SK-N-SH (cell line): Measurements from ENCODE around the gene ATP5PD. TPM values are rescaled to one million over a fixed set of nuclear protein-coding genes. Genes with fewer than 3 reads are reported as not detected.
"Not testable (repeated sequence)": the region's sequence is repeated elsewhere in the genome, so short reads cannot be mapped to it uniquely, and the experiment has no call there.

Experiments used
- CTCF ChIA-PET: fragments of 300-600, 350-600 bp; formaldehyde crosslinking; extraction: SDS; loops from one replicate; lab custom pipeline; 2021; lab: Yijun Ruan, JAX
- POLR2A ChIA-PET: fragments of 350-600 bp; sonication (Branson Sonifier 250); formaldehyde crosslinking; extraction: SDS; loops from one replicate; lab custom pipeline; 2020; ENCODE audit warnings: antibody characterized with exemption, inconsistent platforms; lab: Yijun Ruan, JAX
- DNase-seq: peaks from one replicate; pipeline ENCODE4 v3.0.0; 2012
- H2AFZ ChIP-seq: fragments of 200-600 bp; sonication (generic); 2 replicates; pipeline ENCODE4 v1.8.1; 2016; ENCODE audit warnings: antibody characterized with exemption, mild to moderate bottlenecking, low read depth
- H3F3A ChIP-seq: fragments of 200-600 bp; sonication (generic); replicated peaks from 2 replicates; pipeline ENCODE3; 2016; ENCODE audit warnings: antibody characterized with exemption, mild to moderate bottlenecking; ENCODE audit not compliant: insufficient read depth
- H3K27ac ChIP-seq, 2 experiments: fragments of 200-500 bp in 1 of 2; fragments of 200-600 bp in 1 of 2; sonication (Bioruptor generic) in 1 of 2; sonication (generic), shearing (Covaris generic) in 1 of 2; 2 replicates each; pipeline versions ENCODE4 v1.5.1 to v1.6.1; 2014 to 2016; ENCODE audit warnings: low read depth in 2 of 2, inconsistent platforms in 1 of 2, low read length in 1 of 2, mild to moderate bottlenecking in 1 of 2, mixed read lengths in 1 of 2
- H3K27me3 ChIP-seq: fragments of 200-600 bp; sonication (generic), shearing (Covaris generic); 2 replicates; pipeline ENCODE4 v1.6.1; 2016; ENCODE audit warnings: mixed run types; ENCODE audit not compliant: insufficient read depth
- H3K36me3 ChIP-seq, 2 experiments: fragments of 200-500 bp in 1 of 2; fragments of 200-600 bp in 1 of 2; sonication (Bioruptor generic) in 1 of 2; sonication (generic) in 1 of 2; replicated peaks in 1 of 2; 2 replicates each; pipeline versions ENCODE3 to v1.5.1; 2014 to 2016; ENCODE audit warnings: low read length in 1 of 2, mild to moderate bottlenecking in 1 of 2; ENCODE audit not compliant: insufficient read depth in 2 of 2, control insufficient read depth in 1 of 2
- H3K4me1 ChIP-seq, 2 experiments: fragments of 200-500 bp in 1 of 2; fragments of 200-600 bp in 1 of 2; sonication (Bioruptor generic) in 1 of 2; sonication (generic), shearing (Covaris generic) in 1 of 2; 2 replicates each; pipeline versions ENCODE4 v1.5.1 to v1.6.1; 2014 to 2016; ENCODE audit warnings: low read depth in 1 of 2, low read length in 1 of 2, mixed run types in 1 of 2; ENCODE audit not compliant: insufficient read depth in 2 of 2, control insufficient read depth in 1 of 2
- H3K4me2 ChIP-seq: fragments of 200-600 bp; sonication (generic), shearing (Covaris generic); 2 replicates; pipeline ENCODE4 v1.6.1; 2017; ENCODE audit warnings: mixed run types
- H3K4me3 ChIP-seq, 2 experiments: fragments of 200-500 bp in 1 of 2; fragments of 200-600 bp in 1 of 2; sonication (Bioruptor generic) in 1 of 2; sonication (generic), shearing (Covaris generic) in 1 of 2; 2 replicates each; pipeline versions ENCODE4 v1.5.1 to v1.8.1; 2014 to 2016; ENCODE audit warnings: low read depth in 2 of 2, inconsistent platforms in 1 of 2, low read length in 1 of 2, mild to moderate bottlenecking in 1 of 2, mixed read lengths in 1 of 2, moderate library complexity in 1 of 2
- H3K79me2 ChIP-seq: fragments of 200-600 bp; sonication (generic); 2 replicates; pipeline ENCODE4 v1.8.1; 2017; ENCODE audit warnings: mild to moderate bottlenecking; ENCODE audit not compliant: insufficient read depth
- H3K9ac ChIP-seq: fragments of 200-600 bp; sonication (generic); 2 replicates; pipeline ENCODE4 v1.6.1; 2017; ENCODE audit warnings: mixed run types
- H3K9me2 ChIP-seq: fragments of 200-600 bp; sonication (generic); 2 replicates; pipeline ENCODE4 v1.6.1; 2017; ENCODE audit warnings: mixed run types
- H3K9me3 ChIP-seq: fragments of 200-600 bp; sonication (generic); 2 replicates; pipeline ENCODE4 v1.6.1; 2017; ENCODE audit warnings: mixed run types, mild to moderate bottlenecking, moderate library complexity
- H4K20me1 ChIP-seq: fragments of 200-600 bp; sonication (generic); 2 replicates; pipeline ENCODE4 v1.6.1; 2017; ENCODE audit warnings: mild to moderate bottlenecking, mixed run types; ENCODE audit not compliant: insufficient read depth
- EZH2phosphoT487 ChIP-seq: fragments of 200-600 bp; sonication (generic); IDR thresholded peaks from 2 replicates; pipeline ENCODE4 v1.6.1; 2017; ENCODE audit warnings: low read depth, mixed run types, mild to moderate bottlenecking, antibody characterized with exemption, moderate library complexity, borderline replicate concordance
- IRF3 ChIP-seq: fragments of 150-350 bp; IDR thresholded peaks from 2 replicates; pipeline ENCODE4 v1.6.1; 2016; ENCODE audit warnings: mild to moderate bottlenecking, low read depth, low read length
- MEF2A ChIP-seq: IDR thresholded peaks from 2 replicates; pipeline ENCODE4 v1.4.0; 2012; ENCODE audit warnings: low read depth, borderline replicate concordance
- MXI1 ChIP-seq: IDR thresholded peaks from 2 replicates; pipeline ENCODE4 v1.6.1; 2012; ENCODE audit warnings: mild to moderate bottlenecking, low read depth, low read length, improper control_type of control experiment
- NFIC ChIP-seq: IDR thresholded peaks from 2 replicates; pipeline ENCODE4 v1.4.0; 2012; ENCODE audit warnings: borderline replicate concordance
- REST ChIP-seq: IDR thresholded peaks from 2 replicates; pipeline ENCODE4 v1.6.1; 2012; ENCODE audit warnings: mild to moderate bottlenecking, low read depth, low read length, moderate library complexity
- USF2 ChIP-seq: fragments of 150-350 bp; IDR thresholded peaks from 2 replicates; pipeline ENCODE4 v1.6.1; 2017; ENCODE audit warnings: antibody characterized with exemption, low read length, low read depth, borderline replicate concordance
- ZBTB33 ChIP-seq: IDR thresholded peaks from 2 replicates; pipeline ENCODE4 v1.4.0; 2012; ENCODE audit warnings: low read depth, borderline replicate concordance
- WGBS: methylation state at CpG from one replicate; pipeline ENCODE4 v1.1.6; 2017; ENCODE audit warnings: low lambda C conversion rate; 5-methylcytosine and 5-hydroxymethylcytosine counted together
- polyA plus RNA-seq, 3 experiments: library from polyadenylated mRNA; depleted of rRNA; stranded (reverse); fragments of >200 nt; gene quantifications; 2 replicates each; pipeline ENCODE4 v1.2.3, GENCODE V29; 2012

The ATP5PD gene
- polyA plus RNA-seq, 1 of the 3 experiments (the other 2 are of a cell fraction), result 354 TPM

GRCh38 chr17:75044716-75045115, 2.1 kb downstream of the ATP5PD start:
- TF ChIP-seq MEF2A (no peak), EZH2phosphoT487 (no peak)
- TF ChIP-seq, all 33 proteins: peak for 0
- no peaks in the 10 kb centered on the region for H3K27me3 ChIP-seq
- no peaks in the 10 kb centered on the region for H3K9me3 ChIP-seq
- peaks cover 8% of the 10 kb centered on the region for H3F3A ChIP-seq
- CTCF ChIA-PET, result no interaction called here
- H2AFZ ChIP-seq, result no peak overlapping the region
- H4K20me1 ChIP-seq, result no peaks in the 10 kb centered on the region
- peaks cover 24 to 27% of the 10 kb centered on the region in 2 experiments for H3K36me3 ChIP-seq
- WGBS, result 95% methylated on average over 7 of the region's 7 CpGs
- H3K27ac ChIP-seq, result no peak overlapping the region
- H3K4me1 ChIP-seq, result peaks cover 7 to 15% of the 10 kb centered on the region in 2 experiments; a peak in 2 of 4 replicates
- no peak overlapping the region for H3K4me2 ChIP-seq
- H3K79me2 ChIP-seq, result peaks cover 61% of the 10 kb centered on the region
- no peak for DNase-seq
- POLR2A ChIA-PET, result interaction anchor here (0.6 kb wide), 1 partner anchor 109 kb away, joined by 3 read pairs; no protein-coding TSS in a partner anchor
- no peak overlapping the region for H3K4me3 ChIP-seq
- H3K9me2 ChIP-seq, result no peaks in the 10 kb centered on the region
- H3K9ac ChIP-seq, result no peak overlapping the region

GRCh38 chr17:75043789-75044188, 3.0 kb downstream of the ATP5PD start:
- DNase-seq, result not testable (repeated sequence)
- POLR2A ChIA-PET, result interaction anchor here (1.2 kb wide), 1 partner anchor 31 kb away, joined by 3 read pairs; the partner anchor contains the start of gene MRPL58
- WGBS, result 78% methylated on average over 5 of the region's 5 CpGs

GRCh38 chr17:75041656-75042280, 5.0 kb downstream of the ATP5PD start:
- no peak for DNase-seq
- H3K4me3 ChIP-seq, result no peak overlapping the region
- no peaks in the 10 kb centered on the region for H3K27me3 ChIP-seq
- H3K4me2 ChIP-seq, result no peak overlapping the region
- H3F3A ChIP-seq, result peaks cover 11% of the 10 kb centered on the region
- CTCF ChIA-PET, result interaction anchor here (1.0 to 2.2 kb wide), 6 partner anchors 8 to 250 kb away, joined by 3 to 8 read pairs (median 5); partner anchors contain the start of gene MRPL58
- no peak overlapping the region for H3K9ac ChIP-seq
- H4K20me1 ChIP-seq, result no peaks in the 10 kb centered on the region
- 92% methylated on average over 8 of the region's 12 CpGs for WGBS
- H2AFZ ChIP-seq, result no peak overlapping the region
- peaks cover 3 to 7% of the 10 kb centered on the region in 2 experiments; a peak in 1 of 4 replicates for H3K4me1 ChIP-seq
- peaks cover 37% of the 10 kb centered on the region for H3K79me2 ChIP-seq
- H3K9me3 ChIP-seq, result no peaks in the 10 kb centered on the region
- H3K27ac ChIP-seq, result no peak overlapping the region
- H3K9me2 ChIP-seq, result no peaks in the 10 kb centered on the region
- H3K36me3 ChIP-seq, result peaks cover 29 to 33% of the 10 kb centered on the region in 2 experiments
- POLR2A ChIA-PET, result interaction anchor here (1.4 kb wide), 1 partner anchor 51 kb away, joined by 3 read pairs; no protein-coding TSS in a partner anchor
- TF ChIP-seq IRF3 (no peak), MXI1 (no peak), NFIC (no peak), ZBTB33 (no peak), USF2 (no peak), REST (no peak)

More at GRCh38 chr17:75043789-75044188, 3.0 kb downstream of the ATP5PD start:
- Histone ChIP-seq H3K79me2 (peaks cover 52% of the 10 kb centered on the region), H3K4me1 (peaks cover 7 to 14% of the 10 kb centered on the region in 2 experiments; a peak in 2 of 4 replicates), H3K36me3 (peaks cover 25 to 31% of the 10 kb centered on the region in 2 experiments)
- CTCF ChIA-PET, result interaction anchor here (1.0 to 1.7 kb wide), 3 partner anchors 10 to 86 kb away, joined by 3 to 6 read pairs (median 5); no protein-coding TSS in a partner anchor
- not testable (repeated sequence) for H3K27me3 ChIP-seq, H3K9ac ChIP-seq, H3K4me3 ChIP-seq, H3K4me2 ChIP-seq, H4K20me1 ChIP-seq, H3K27ac ChIP-seq, H3K9me3 ChIP-seq, H2AFZ ChIP-seq, H3K9me2 ChIP-seq, H3F3A ChIP-seq
